ENCODE measurements around the gene TRIM17.

TRIM17 gene

DNA sequence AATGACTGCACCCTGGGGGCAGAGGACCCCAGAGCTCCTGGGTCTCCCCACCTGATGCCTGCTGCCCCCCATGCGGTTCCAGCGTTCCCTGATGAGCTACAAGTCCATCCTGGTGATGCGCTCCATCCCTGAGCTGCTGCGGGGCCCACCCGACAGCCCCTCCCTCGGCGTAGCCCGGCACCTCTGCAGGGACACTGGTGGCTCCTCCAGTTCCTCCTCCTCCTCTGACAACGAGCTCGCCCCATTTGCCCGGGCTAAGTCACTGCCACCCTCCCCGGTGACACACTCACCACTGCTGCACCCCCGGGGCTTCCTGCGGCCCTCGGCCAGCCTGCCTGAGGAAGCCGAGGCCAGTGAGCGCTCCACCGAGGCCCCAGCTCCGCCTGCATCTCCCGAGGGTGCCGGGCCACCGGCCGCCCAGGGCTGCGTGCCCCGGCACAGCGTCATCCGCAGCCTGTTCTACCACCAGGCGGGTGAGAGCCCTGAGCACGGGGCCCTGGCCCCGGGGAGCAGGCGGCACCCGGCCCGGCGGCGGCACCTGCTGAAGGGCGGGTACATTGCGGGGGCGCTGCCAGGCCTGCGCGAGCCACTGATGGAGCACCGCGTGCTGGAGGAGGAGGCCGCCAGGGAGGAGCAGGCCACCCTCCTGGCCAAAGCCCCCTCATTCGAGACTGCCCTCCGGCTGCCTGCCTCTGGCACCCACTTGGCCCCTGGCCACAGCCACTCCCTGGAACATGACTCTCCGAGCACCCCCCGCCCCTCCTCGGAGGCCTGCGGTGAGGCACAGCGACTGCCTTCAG, 45.5 kb downstream of the TRIM17 start:
- H3K4me3 ChIP-seq (ENCODE audit: low read depth, low read length) = no peak overlapping the region
- TF ChIP-seq, protein P1, sequence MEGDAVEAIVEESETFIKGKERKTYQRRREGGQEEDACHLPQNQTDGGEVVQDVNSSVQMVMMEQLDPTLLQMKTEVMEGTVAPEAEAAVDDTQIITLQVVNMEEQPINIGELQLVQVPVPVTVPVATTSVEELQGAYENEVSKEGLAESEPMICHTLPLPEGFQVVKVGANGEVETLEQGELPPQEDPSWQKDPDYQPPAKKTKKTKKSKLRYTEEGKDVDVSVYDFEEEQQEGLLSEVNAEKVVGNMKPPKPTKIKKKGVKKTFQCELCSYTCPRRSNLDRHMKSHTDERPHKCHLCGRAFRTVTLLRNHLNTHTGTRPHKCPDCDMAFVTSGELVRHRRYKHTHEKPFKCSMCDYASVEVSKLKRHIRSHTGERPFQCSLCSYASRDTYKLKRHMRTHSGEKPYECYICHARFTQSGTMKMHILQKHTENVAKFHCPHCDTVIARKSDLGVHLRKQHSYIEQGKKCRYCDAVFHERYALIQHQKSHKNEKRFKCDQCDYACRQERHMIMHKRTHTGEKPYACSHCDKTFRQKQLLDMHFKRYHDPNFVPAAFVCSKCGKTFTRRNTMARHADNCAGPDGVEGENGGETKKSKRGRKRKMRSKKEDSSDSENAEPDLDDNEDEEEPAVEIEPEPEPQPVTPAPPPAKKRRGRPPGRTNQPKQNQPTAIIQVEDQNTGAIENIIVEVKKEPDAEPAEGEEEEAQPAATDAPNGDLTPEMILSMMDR (IDR thresholded peaks at IDR 0.05; ENCODE audit: insufficient read depth, low read depth, low read length, missing control alignments) = no peak
- no peak for DNase-seq (ENCODE audit: low read depth)

DNA sequence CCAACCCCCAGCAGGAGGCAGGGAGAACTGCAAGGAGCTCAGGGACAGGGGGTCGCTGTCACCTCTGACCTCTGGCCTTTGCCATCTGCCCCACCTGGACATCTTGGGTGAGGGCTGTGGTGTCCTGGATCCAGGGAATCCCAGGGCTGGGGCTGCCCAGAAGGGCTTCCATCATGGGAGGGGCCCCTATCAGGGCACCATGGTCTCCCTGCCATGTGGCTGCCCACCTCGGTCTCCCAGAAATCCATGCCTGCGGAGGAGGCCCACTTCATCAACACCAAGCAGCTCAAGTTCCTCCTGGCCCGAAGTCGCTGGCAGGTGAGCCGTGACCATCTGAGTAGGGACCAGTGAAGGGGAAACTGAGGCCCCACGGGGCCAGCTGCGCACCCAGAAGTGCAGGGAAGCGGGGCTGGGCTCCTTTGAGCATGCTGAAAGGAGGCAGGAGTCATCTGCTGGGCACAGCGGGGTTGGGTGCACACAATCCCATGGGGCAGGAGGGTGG, 46.2 kb downstream of the TRIM17 start:
- H3K4me3 ChIP-seq (ENCODE audit: low read depth, low read length) = no peak overlapping the region
- TF ChIP-seq, protein P1 (IDR thresholded peaks at IDR 0.05; ENCODE audit: insufficient read depth, low read depth, low read length, missing control alignments) = no peak
- DNase-seq (ENCODE audit: low read depth) = no peak

DNA sequence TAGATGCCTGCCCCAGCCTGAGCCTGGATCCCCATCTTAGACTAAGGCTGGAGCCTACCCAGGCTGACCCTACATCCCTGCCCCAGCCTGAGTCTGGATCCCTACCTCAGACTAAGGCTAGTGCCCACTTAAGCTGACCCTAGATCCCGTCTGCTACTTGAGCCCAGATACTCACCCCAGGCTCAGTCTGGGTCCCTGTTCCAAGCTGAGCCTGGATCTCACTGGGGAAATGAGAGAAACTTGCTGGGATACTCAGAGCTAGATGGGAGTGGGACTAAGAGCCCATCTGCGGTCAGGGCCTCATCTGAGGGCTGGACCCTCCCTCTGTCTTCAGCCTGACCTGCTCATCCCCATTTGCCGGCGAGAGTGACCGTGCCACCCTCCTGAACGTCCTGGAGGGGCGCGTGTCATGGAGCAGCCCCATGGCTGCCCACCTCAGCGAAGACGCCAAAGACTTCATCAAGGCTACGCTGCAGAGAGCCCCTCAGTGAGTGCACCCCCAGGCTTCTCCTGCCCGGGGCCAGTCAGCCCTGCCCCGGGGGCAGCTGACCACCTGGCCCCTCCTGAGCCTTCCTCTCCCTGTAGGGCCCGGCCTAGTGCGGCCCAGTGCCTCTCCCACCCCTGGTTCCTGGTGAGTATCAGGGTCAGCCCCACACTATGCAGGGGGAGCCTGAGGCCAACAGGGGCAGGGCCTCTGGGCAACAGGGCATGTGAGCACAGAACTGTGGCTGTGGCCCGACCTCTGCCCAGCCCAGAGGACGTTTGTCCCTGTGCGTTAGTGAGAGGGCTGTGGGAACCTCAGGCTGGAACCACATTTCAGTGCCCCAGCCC, 46.8 kb downstream of the TRIM17 start:
- TF ChIP-seq, protein P1 (IDR thresholded peaks at IDR 0.05; ENCODE audit: insufficient read depth, low read depth, low read length, missing control alignments) = no peak
- no peak for DNase-seq (ENCODE audit: low read depth)
- H3K4me3 ChIP-seq (ENCODE audit: low read depth, low read length) = no peak overlapping the region

DNA sequence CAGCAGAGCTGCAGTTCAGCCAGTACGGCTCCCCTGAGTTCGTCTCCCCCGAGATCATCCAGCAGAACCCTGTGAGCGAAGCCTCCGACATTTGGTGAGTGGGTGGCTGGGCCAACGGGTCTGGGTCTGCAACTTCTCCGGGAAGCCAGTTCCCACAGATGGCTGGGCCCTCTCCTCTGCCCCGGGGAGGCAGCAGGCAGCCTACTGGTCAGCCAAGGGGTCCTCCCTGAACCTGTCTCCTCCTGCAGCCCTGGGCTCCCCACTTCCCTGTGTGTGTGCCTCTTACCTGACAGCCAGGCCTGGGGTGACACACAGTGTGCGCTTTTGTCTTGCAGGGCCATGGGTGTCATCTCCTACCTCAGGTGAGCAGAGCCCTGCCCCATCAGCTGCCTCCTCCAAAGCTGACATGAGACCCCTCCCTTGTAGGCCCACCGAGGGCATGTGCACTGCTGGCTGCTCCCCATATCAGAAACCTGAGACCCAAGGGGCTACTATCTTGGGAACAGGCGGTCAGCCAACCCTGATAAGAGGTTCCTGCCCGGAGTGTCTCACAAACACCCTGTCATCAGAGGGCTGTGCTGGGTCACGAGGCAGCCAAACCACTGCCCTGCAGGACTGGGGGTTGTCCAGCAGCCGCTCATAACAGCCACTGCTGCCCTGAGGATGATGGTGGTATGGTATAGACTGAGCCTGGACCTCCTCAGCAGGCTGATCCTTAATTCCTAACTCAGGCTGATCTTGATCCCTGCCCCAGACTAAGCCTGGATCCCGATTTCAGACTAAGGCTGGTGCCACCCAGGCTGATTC, 47.7 kb downstream of the TRIM17 start:
- no peak for DNase-seq (ENCODE audit: low read depth)
- TF ChIP-seq, protein P1 (IDR thresholded peaks at IDR 0.05; ENCODE audit: insufficient read depth, low read depth, low read length, missing control alignments) = no peak
- H3K4me3 ChIP-seq (ENCODE audit: low read depth, low read length) = no peak overlapping the region

DNA sequence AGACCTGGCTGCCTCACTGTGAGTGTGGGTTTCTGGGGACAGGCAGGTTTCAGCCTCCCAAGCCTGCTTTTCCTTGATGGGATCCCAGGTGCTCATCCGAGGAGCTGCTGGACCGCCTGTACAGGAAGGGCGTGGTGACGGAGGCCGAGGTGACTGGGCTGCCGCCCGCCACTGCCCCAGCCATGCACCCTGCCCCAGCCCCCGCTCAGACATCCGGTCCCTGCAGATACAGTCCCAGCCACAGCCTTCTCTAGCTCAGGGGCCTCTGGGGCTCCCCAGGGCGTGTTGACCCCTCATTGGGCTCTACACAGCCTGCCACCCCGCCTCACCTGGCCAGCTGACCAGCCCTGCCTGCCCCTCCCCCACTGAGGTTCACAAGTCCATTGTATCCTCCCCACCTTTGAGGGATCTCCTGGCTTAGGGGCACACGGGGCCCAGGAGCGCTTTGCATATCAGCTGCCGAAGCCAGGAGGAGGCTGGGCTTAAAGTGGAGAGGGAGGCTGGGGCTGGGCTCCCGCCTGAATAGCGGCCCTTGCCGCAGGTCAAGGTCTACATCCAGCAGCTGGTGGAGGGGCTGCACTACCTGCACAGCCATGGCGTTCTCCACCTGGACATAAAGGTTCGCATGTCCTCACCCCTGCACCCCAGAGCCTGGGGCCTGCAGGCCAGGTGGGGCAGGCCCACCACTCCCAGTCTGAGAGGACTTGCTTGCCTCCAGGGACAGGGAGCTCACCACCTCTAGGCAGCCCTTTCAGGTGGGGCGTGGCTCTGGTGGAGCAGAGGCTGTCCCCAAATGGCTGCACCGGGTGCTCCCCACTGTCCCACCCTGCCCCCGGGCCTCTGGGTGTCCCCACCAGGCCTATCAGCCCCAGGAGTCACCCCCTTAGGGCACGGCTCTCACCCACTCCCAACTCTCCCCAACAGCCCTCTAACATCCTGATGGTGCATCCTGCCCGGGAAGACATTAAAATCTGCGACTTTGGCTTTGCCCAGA, 48.6 kb downstream of the TRIM17 start:
- TF ChIP-seq, protein P1 (IDR thresholded peaks at IDR 0.05; ENCODE audit: insufficient read depth, low read depth, low read length, missing control alignments) = no peak
- H3K4me3 ChIP-seq (ENCODE audit: low read depth, low read length) = no peak overlapping the region
- DNase-seq (ENCODE audit: low read depth) = peak; percentile 42
